ENCODE results near the gene PRRX2.

The PRRX2 gene

DNA sequence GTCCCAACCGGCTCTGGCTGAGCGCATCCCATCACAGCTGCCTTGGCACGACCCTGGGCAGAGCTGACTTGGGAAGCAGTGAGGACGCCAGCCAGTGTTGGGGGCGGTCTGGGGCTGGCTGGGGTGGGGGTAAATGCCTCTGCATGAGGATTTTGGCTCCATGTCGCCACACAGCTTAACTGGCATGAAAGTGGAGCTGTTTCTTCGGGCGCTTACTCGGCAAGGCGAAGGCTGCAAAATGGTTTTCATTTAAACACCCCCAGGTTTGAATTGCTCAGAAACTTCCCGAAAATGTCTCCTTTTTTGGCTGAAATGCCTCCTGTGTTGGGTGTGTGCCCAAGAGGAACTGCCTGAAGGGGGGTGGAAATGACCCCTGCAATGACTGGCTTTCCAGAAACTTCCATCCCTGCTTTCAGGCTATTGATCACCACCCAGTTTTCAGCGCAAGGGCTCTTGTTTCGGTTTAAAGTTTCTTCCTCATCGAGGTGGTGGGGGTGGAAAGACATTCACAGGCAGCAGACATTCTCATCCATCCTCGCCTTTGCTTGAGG lies 49.1 kb downstream of the PRRX2 start:
- Histone ChIP-seq H3K4me3 (ENCODE audit: low read length) (no peak overlapping the region), H2AFZ (ENCODE audit: low read depth, low read length) (no peak overlapping the region), H3K4me1 (ENCODE audit: insufficient read depth, low read length) (peaks cover 5% of the 10 kb centered on the region), H3K27me3 (ENCODE audit: insufficient read depth, low read length) (no peaks in the 10 kb centered on the region), H3K36me3 (ENCODE audit: insufficient read depth, low read length) (no peaks in the 10 kb centered on the region), H3K9me3 (ENCODE audit: low read length) (no peaks in the 10 kb centered on the region)

DNA sequence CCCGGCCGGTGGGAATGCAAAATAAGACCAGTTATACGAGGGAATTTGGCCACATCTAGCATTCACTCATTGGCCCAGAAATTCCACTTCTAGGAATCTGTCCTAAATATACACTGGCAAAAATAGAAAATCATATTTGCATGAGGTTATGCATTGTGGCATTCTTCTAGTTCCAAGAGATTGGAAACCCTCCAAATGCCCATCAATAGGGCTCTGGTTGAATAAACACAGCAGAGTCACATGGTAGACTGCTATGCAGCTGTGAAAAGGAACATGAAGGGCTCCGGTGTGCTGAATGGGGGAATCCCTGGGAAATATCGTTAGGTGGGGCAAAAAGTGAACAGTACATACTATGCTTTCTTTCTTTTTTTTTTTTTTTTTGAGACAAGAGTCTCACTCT lies 50.6 kb downstream of the PRRX2 start:
- Histone ChIP-seq H3K27me3 (ENCODE audit: insufficient read depth, low read length) (no peaks in the 10 kb centered on the region), H3K9me3 (ENCODE audit: low read length) (no peaks in the 10 kb centered on the region), H3K4me3 (ENCODE audit: low read length) (no peak overlapping the region), H3K4me1 (ENCODE audit: insufficient read depth, low read length) (peaks cover 5% of the 10 kb centered on the region), H3K36me3 (ENCODE audit: insufficient read depth, low read length) (no peaks in the 10 kb centered on the region), H2AFZ (ENCODE audit: low read depth, low read length) (no peak overlapping the region)

DNA sequence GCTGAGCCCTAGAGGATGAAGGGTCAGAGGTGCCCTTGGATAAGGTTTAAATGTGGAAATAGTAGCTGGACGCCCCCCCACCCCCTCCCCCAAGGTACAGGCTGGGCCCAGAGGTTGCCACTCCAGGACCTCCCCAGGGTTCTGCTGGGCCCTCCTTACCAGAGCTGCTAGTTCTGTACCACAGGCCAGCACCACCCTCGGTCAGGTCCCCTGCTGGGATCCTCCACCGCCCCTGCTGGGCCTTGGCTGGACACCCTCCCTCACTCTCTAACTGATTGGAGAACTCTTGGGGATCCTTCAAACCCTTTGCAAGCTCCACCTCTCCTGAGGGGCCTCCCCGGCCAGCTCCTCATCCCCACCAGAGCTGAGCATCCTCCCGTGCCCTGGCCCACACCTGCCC lies 52.5 kb downstream of the PRRX2 start:
- Histone ChIP-seq H3K4me1 (ENCODE audit: insufficient read depth, low read length) (no peaks in the 10 kb centered on the region), H3K9me3 (ENCODE audit: low read length) (no peaks in the 10 kb centered on the region), H2AFZ (ENCODE audit: low read depth, low read length) (no peak overlapping the region), H3K36me3 (ENCODE audit: insufficient read depth, low read length) (no peaks in the 10 kb centered on the region), H3K4me3 (ENCODE audit: low read length) (no peak overlapping the region), H3K27me3 (ENCODE audit: insufficient read depth, low read length) (no peaks in the 10 kb centered on the region)

DNA sequence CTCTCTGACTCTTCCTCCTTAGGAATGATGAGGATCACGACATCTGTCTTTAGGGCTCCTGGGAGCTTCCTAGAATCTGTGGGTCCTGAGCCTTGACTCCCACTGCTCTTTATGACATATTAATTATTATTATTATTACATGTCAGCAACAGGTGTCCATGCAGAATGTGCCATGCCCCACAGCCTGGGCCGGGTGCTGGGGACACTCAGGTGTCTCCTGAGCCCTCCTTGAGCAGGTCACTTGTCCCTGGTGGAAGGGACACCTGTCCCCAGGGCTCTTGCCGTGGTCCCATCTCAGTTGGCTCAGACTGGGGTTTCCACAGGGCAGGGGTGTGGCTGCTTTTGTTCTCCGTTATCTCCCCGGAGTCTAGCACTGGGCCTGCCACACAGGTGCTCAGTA lies 53.2 kb downstream of the PRRX2 start:
- H3K4me3 ChIP-seq (ENCODE audit: low read length), result no peak overlapping the region
- no peaks in the 10 kb centered on the region for H3K4me1 ChIP-seq (ENCODE audit: insufficient read depth, low read length)
- H3K27me3 ChIP-seq (ENCODE audit: insufficient read depth, low read length), result no peaks in the 10 kb centered on the region
- no peaks in the 10 kb centered on the region for H3K36me3 ChIP-seq (ENCODE audit: insufficient read depth, low read length)
- H3K9me3 ChIP-seq (ENCODE audit: low read length), result no peaks in the 10 kb centered on the region
- H2AFZ ChIP-seq (ENCODE audit: low read depth, low read length), result no peak overlapping the region

DNA sequence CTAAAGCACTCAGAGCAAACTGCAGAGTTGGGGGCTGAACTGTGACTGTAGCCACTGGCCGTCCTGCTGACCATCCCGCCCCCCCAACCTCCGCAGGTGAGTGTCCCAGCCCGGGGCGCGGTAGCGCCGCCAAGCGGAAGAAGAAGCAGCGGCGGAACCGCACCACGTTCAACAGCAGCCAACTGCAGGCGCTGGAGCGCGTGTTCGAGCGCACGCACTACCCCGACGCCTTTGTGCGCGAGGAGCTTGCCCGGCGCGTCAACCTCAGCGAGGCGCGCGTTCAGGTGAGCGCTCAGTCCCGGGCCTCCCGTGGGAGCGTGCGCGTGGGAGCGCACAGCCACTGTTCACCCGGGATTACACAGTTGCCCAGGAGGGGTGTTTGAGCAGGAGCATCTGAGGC lies 53.7 kb downstream of the PRRX2 start:
- H3K9me3 ChIP-seq (ENCODE audit: low read length), result no peaks in the 10 kb centered on the region
- H3K4me3 ChIP-seq (ENCODE audit: low read length), result no peak overlapping the region
- H2AFZ ChIP-seq (ENCODE audit: low read depth, low read length), result no peak overlapping the region
- no peaks in the 10 kb centered on the region for H3K27me3 ChIP-seq (ENCODE audit: insufficient read depth, low read length)
- H3K36me3 ChIP-seq (ENCODE audit: insufficient read depth, low read length), result no peaks in the 10 kb centered on the region
- H3K4me1 ChIP-seq (ENCODE audit: insufficient read depth, low read length), result no peaks in the 10 kb centered on the region

DNA sequence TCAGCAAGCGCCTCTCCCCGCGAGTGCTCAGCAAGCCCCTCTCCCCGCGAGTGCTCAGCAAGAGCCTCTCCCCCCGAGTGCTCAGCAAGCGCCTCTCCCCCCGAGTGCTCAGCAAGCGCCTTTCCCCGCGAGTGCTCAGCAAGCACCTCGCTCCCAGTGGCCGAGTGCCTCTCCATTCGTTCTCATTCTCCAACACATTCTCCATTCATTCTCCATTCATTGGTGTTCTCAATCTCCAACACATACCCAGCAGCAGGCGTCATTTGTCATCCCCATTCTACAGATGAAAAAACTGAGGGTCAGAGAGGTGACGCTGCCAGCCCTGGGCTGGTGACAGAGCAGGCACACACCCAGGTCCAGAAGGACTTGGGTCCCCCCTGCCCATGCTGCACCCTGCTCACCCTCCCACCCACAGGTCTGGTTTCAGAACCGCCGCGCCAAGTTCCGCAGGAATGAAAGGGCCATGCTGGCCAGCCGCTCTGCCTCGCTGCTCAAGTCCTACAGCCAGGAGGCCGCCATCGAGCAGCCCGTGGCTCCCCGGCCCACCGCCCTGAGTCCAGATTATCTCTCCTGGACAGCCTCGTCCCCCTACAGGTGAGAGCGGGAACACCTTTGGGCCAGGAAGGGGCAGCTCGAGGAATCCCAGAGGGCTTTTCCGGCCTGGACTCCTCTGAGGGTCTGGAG lies 54.9 kb downstream of the PRRX2 start:
- H3K4me3 ChIP-seq (ENCODE audit: low read length), result no peak overlapping the region
- H3K4me1 ChIP-seq (ENCODE audit: insufficient read depth, low read length), result no peaks in the 10 kb centered on the region
- no peaks in the 10 kb centered on the region for H3K9me3 ChIP-seq (ENCODE audit: low read length)
- H3K27me3 ChIP-seq (ENCODE audit: insufficient read depth, low read length), result no peaks in the 10 kb centered on the region
- H2AFZ ChIP-seq (ENCODE audit: low read depth, low read length), result no peak overlapping the region
- no peaks in the 10 kb centered on the region for H3K36me3 ChIP-seq (ENCODE audit: insufficient read depth, low read length)

DNA sequence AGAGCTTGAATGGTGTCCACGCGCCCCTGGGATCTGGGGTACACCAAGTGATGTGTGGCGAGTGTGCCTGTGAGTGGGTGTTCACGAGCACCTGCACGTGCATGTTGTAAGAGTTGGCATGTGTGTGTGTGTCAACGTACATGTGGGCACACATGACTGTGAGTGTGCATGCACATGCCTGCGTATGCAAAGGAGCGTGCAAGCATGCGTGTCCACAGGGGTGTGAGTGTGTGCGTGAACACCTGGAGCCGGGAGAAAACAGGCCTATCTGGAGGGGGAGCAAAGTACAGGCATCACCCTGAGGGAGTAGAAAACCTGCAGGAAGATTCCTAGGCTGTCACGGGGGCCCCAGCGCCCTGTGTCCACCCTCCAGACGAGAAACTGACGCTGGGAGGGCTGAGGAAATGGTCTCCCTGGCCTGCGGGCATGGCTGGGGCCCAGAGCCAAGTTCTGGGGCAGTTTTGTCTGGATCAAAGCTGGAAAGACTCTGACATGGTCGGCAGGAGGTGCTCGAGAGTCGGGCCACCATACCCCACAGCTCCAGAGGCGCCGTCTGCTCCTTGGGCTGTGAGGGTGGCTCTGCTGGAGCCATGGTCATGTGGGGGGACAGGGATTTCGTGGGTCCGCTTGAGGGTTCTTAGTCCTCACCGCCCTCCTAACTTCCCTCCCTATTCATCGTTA lies 55.6 kb downstream of the PRRX2 start:
- no peaks in the 10 kb centered on the region for H3K4me1 ChIP-seq (ENCODE audit: insufficient read depth, low read length)
- no peaks in the 10 kb centered on the region for H3K9me3 ChIP-seq (ENCODE audit: low read length)

DNA sequence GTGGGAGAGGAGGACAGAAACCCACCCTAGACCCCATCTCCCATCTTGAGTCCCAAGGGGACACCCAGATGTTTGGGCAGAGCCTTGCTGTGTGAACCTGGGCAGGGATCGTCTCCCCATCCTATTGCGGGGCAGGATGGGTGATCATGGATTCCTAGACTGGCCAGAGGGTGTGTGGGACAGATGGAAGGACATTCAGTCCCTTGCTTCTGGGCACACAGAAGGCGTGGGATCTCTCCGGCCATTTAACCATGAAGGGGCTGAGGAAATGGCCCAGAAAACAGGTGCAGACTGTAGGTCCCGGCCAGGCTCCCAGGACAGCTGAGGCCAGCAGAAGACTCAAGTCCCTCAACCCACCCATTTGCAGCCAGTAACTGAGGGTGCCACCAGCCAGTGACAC lies 57.5 kb downstream of the PRRX2 start:
- Histone ChIP-seq H3K27me3 (ENCODE audit: insufficient read depth, low read length) (no peaks in the 10 kb centered on the region), H2AFZ (ENCODE audit: low read depth, low read length) (no peak overlapping the region), H3K36me3 (ENCODE audit: insufficient read depth, low read length) (no peaks in the 10 kb centered on the region), H3K4me1 (ENCODE audit: insufficient read depth, low read length) (no peaks in the 10 kb centered on the region), H3K9me3 (ENCODE audit: low read length) (no peaks in the 10 kb centered on the region), H3K4me3 (ENCODE audit: low read length) (no peak overlapping the region)

More for the DNA sequence above, 55.6 kb downstream of the PRRX2 start:
- Histone ChIP-seq H3K36me3 (ENCODE audit: insufficient read depth, low read length) (no peaks in the 10 kb centered on the region), H3K27me3 (ENCODE audit: insufficient read depth, low read length) (no peaks in the 10 kb centered on the region), H3K4me3 (ENCODE audit: low read length) (no peak overlapping the region), H2AFZ (ENCODE audit: low read depth, low read length) (no peak overlapping the region)

DNA sequence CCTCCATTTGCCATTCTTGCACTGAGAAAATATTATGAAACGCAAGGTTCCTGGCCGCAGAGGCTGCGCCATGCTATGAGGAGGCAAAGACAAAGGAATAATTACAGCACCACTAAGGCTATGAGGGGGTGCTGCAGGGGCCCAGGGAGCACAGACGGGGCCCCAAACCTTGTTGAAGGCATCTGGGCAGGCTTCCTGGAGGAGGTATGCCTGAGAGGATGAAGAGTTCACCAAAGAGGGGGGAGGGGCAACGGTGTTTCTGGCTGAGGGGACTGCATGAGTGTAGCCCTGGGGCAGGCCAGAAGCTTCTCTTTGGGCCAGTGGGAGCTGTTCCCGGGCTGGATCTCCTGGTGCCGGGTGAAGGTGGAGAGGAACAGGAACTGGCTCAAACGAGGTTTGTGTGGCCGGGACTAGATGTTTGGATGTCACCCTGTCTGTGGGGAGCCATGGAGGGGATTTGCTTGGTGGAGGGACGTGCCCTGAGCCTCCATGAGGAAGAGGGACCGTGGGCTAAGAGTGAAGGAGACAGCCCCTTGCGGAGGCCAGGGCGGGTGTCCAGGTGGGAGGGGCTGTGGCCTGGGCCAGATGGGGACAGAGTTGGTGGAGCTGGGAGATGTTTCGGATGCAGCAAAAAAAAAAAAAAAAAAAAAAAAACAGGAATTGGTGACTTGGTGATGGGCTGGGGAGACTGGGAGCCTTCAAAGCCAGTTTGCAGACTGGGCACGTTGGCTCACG lies 59.2 kb downstream of the PRRX2 start:
- Histone ChIP-seq H2AFZ (ENCODE audit: low read depth, low read length) (no peak overlapping the region), H3K4me3 (ENCODE audit: low read length) (no peak overlapping the region), H3K9me3 (ENCODE audit: low read length) (no peaks in the 10 kb centered on the region)

DNA sequence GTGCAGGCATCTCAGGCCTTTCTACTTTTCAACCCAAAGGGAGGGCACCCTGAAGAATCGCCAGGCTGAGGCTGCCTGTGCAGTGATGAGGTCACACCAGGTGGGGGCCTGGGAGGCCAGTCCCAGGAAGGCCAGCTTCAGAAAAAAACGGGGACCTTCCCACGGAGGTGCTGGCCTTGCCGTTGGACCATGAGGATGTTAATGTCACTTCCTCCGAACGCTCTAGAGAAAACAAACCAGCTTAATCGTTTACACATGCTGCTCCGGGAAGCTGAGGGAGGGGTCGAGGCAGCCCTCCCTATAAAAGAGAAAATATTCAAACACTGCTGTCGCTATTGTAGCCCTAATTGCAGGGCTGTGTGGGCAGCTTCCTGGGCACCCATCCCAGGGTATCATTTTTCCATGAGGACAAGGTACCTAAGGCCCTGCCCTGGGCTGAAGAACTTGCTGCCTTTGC lies 60.4 kb downstream of the PRRX2 start:
- Histone ChIP-seq H3K9me3 (ENCODE audit: low read length) (no peaks in the 10 kb centered on the region), H2AFZ (ENCODE audit: low read depth, low read length) (no peak overlapping the region), H3K36me3 (ENCODE audit: insufficient read depth, low read length) (no peaks in the 10 kb centered on the region), H3K4me3 (ENCODE audit: low read length) (no peak overlapping the region), H3K27me3 (ENCODE audit: insufficient read depth, low read length) (peaks cover 2% of the 10 kb centered on the region), H3K4me1 (ENCODE audit: insufficient read depth, low read length) (no peaks in the 10 kb centered on the region)

More for the DNA sequence above, 59.2 kb downstream of the PRRX2 start:
- no peaks in the 10 kb centered on the region for H3K4me1 ChIP-seq (ENCODE audit: insufficient read depth, low read length)
- peaks cover 2% of the 10 kb centered on the region for H3K27me3 ChIP-seq (ENCODE audit: insufficient read depth, low read length)
- no peaks in the 10 kb centered on the region for H3K36me3 ChIP-seq (ENCODE audit: insufficient read depth, low read length)

DNA sequence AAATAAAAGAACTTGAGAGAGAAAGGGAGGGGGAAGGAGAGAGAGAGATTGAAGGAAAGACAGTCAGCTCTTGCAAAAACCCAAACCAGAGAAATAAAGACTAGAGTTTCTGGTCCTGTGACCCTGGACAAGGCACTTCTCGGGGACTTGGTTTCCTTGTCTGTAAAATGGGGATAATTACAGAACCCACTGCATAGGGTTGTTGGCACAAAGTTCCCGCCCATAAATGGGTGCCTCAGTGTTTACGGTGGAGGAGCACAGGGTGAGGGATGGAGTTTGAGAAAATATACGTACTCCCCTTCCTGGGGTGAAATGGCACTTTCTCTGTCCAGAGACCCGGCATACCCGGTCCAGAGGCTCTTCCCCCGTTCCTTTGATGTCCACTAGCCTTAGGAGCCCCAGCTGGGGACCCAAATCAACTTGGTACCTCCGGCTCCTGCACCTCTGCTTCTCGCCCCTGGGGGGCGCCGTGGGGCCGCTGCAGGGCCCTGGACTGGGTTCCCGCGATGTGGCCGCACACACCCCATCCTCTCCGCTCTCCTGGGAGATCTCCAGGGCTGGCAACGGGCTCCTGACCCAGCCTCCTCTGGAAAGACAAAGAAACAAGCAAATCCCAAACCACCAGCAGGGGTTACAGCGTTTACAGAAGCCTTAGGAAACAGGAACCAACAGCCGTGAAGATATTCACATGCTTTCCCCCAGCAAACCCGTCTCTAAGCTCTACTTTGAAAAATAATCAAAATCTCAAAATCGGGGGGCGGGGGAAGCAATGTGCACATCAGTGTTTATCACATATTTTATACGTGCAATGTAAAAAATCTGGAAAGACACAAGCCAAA lies 61.1 kb downstream of the PRRX2 start:
- no peaks in the 10 kb centered on the region for H3K4me1 ChIP-seq (ENCODE audit: insufficient read depth, low read length)
- H2AFZ ChIP-seq (ENCODE audit: low read depth, low read length), result no peak overlapping the region
- no peaks in the 10 kb centered on the region for H3K9me3 ChIP-seq (ENCODE audit: low read length)
- H3K4me3 ChIP-seq (ENCODE audit: low read length), result no peak overlapping the region
- no peaks in the 10 kb centered on the region for H3K36me3 ChIP-seq (ENCODE audit: insufficient read depth, low read length)
- peaks cover 2% of the 10 kb centered on the region for H3K27me3 ChIP-seq (ENCODE audit: insufficient read depth, low read length)

DNA sequence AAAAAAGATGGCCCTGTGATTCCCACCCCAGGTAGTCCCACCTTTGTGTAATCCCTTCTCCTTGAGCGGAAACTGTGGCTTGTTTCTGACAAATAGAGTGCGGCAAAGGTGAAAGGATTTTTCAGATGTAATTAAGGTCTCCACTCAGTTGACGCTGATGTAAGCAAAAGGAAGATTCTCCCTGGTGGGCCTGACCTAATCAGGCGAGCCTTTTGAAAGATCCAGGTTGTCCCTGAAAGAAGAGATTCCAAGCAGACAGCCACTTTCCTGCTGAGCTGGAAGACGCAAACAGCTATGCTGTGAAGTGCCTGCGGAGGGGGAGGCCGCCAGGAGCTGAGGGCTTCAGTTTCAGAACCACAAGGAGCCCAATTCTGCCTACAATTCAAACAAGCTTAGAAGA lies 63.3 kb downstream of the PRRX2 start:
- Histone ChIP-seq H3K9me3 (ENCODE audit: low read length) (no peaks in the 10 kb centered on the region), H3K36me3 (ENCODE audit: insufficient read depth, low read length) (no peaks in the 10 kb centered on the region), H3K27me3 (ENCODE audit: insufficient read depth, low read length) (peaks cover 2% of the 10 kb centered on the region), H3K4me3 (ENCODE audit: low read length) (no peak overlapping the region), H2AFZ (ENCODE audit: low read depth, low read length) (no peak overlapping the region), H3K4me1 (ENCODE audit: insufficient read depth, low read length) (no peaks in the 10 kb centered on the region)

Data from neuron (in vitro differentiated cells).